T-cell (primary cell): ENCODE measurements around the gene CTRL. TPM values are rescaled to one million over a fixed set of nuclear protein-coding genes. Genes with fewer than 3 reads are reported as not detected.

Experiments used
- ATAC-seq, 4 experiments: fragments of 200-7000 bp in 3 of 4; fragments of 150-1000 bp in 1 of 4; cut with Tn5 transposase; replicated peaks in 1 of 4; 1 replicate in 3 of 4; 2 replicates in 1 of 4; pipeline ENCODE4 v1.10.0; 2021; ENCODE audit warnings: moderate library complexity in 3 of 4, mild to moderate bottlenecking in 2 of 4, moderate number of reproducible peaks in 1 of 4
- CTCF ChIA-PET, 2 donors: fragments of 300-600 bp; sonication (Branson Sonifier 250); formaldehyde crosslinking; loops; one replicate each; lab custom pipeline; 2022; ENCODE audit warnings: antibody characterized with exemption in 2 of 2; lab: Charles Lee
- POLR2A ChIA-PET, 2 donors: fragments of 300-600 bp; sonication (Branson Sonifier 250); formaldehyde crosslinking; loops; one replicate each; lab custom pipeline; 2022; ENCODE audit warnings: antibody characterized with exemption in 2 of 2; lab: Charles Lee
- DNase-seq, 35 experiments: peaks; one replicate each; pipeline versions ENCODE4 v3.0.0 to v3.0.0-alpha.2; 2013 to 2023
- H3K27ac ChIP-seq: one replicate; pipeline ENCODE4 v1.5.1; 2013; ENCODE audit warnings: low read length
- H3K27me3 ChIP-seq, 2 experiments: replicated peaks in 1 of 2; 1 replicate in 1 of 2; 2 replicates in 1 of 2; pipeline versions ENCODE4 v1.6.1 to v1.7.0; 2013; ENCODE audit warnings: low read length in 1 of 2, mixed read lengths in 1 of 2; ENCODE audit not compliant: control insufficient read depth in 2 of 2, insufficient read depth in 2 of 2; ENCODE audit errors: extremely low read depth in 1 of 2
- H3K36me3 ChIP-seq, 2 donors: 1 replicate in 1 of 2; 2 replicates in 1 of 2; pipeline versions ENCODE4 v1.6.1 to v1.7.0; 2013; ENCODE audit warnings: low read length in 1 of 2; ENCODE audit not compliant: control insufficient read depth in 2 of 2, insufficient read depth in 1 of 2; ENCODE audit errors: extremely low read depth in 1 of 2
- H3K4me1 ChIP-seq, 2 experiments: 1 replicate in 1 of 2; 2 replicates in 1 of 2; pipeline versions ENCODE4 v1.6.1 to v1.7.0; 2013; ENCODE audit warnings: low read length in 2 of 2, mixed read lengths in 1 of 2; ENCODE audit not compliant: insufficient read depth in 2 of 2, control insufficient read depth in 1 of 2; ENCODE audit errors: extremely low read depth in 1 of 2
- H3K4me3 ChIP-seq, 2 donors: 1 replicate in 1 of 2; 2 replicates in 1 of 2; pipeline versions ENCODE4 v1.5.1 to v1.7.0; 2013; ENCODE audit warnings: mild to moderate bottlenecking in 2 of 2, low read length in 1 of 2, moderate library complexity in 1 of 2; ENCODE audit not compliant: control insufficient read depth in 1 of 2; ENCODE audit errors: extremely low read depth in 1 of 2
- H3K9me3 ChIP-seq: 2 replicates; pipeline ENCODE4 v1.7.0; 2013
- H3K27ac Mint-ChIP-seq, 2 donors: one replicate each; pipeline ENCODE4 v1.8.0; 2020 to 2021; ENCODE audit warnings: mild to moderate bottlenecking in 2 of 2, mixed read lengths in 2 of 2
- H3K27me3 Mint-ChIP-seq, 2 donors: one replicate each; pipeline ENCODE4 v1.8.0; 2021 to 2022; ENCODE audit warnings: mixed read lengths in 2 of 2
- H3K36me3 Mint-ChIP-seq: one replicate; pipeline ENCODE4 v1.8.0; 2021; ENCODE audit warnings: mixed read lengths
- H3K4me1 Mint-ChIP-seq, 3 donors: one replicate each; pipeline ENCODE4 v1.8.0; 2020 to 2022; ENCODE audit warnings: mixed read lengths in 3 of 3, mild to moderate bottlenecking in 1 of 3
- H3K4me3 Mint-ChIP-seq, 3 donors: one replicate each; pipeline ENCODE4 v1.8.0; 2020 to 2022; ENCODE audit warnings: mild to moderate bottlenecking in 3 of 3, mixed read lengths in 3 of 3, moderate library complexity in 3 of 3
- H3K9me3 Mint-ChIP-seq, 3 donors: one replicate each; pipeline ENCODE4 v1.8.0; 2020 to 2022; ENCODE audit warnings: mixed read lengths in 3 of 3
- WGBS: methylation state at CpG from one replicate; pipeline ENCODE4 v1.1.5; 2013; ENCODE audit warnings: missing lambda C conversion rate; ENCODE audit not compliant: insufficient coverage; 5-methylcytosine and 5-hydroxymethylcytosine counted together
- total RNA-seq, 35 experiments: library from RNA in 6 of 35; stranded (reverse) in 6 of 35; fragments of 120-200 nt in 1 of 35; gene quantifications; one replicate each; pipeline versions ENCODE4 v1.2.1 to v1.2.4 and lab custom pipeline; 2013 to 2026

Gene CTRL
- total RNA-seq, 5 donors from 2014 or later (not counting 1 experiment from before 2014, with no cell fraction given), result 9.4 to 14.2 (median 13.2) TPM

DNA sequence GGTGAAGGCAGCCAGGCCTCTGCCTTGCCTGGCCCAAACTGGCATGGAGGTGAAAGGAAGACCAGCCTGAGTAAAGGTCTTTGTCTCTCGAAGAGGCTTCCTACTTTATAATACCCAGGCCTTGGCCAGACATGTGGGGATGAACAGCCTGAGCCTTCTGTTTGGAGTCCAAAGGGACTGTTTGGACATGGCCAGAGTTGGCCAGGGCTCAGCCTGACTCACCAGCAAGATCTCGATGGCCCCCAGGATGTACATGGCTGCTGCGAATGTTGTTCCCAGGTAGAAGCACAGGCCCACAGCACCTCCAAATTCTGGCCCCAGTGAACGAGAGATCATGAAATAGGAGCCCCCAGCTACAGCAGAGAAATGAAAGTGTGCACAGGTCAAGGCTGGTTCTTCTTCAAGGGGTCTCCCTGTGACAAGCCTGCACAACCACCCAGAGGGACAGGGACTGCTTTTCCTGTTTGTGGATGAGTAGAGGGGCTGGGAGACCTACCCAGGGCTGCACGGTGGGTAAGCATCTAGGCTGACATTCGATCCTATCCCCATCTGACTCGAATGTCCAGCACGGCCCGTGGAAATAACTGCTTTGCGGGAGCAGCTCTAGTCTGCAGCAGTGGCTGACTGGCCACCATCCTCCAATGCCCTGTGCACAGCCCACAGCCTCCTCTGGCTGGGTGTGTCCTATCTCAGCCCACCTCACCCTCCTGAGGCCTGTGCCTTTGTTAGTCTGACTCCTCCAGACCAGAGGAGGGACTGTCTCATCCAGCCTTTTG lies 22.9 kb upstream of the CTRL start:
- Mint-ChIP-seq H3K4me1 (no peaks in the 10 kb centered on the region), H3K36me3 (peaks cover 16% of the 10 kb centered on the region), H3K27me3 (no peaks in the 10 kb centered on the region), H3K27ac (no peak overlapping the region), H3K9me3 (no peaks in the 10 kb centered on the region), H3K4me3 (no peak overlapping the region)
- Histone ChIP-seq H3K4me3 (no peak overlapping the region), H3K4me1 (no peaks in the 10 kb centered on the region), H3K36me3 (peaks cover 21 to 32% of the 10 kb centered on the region in 2 donors), H3K27ac (no peak overlapping the region), H3K9me3 (no peaks in the 10 kb centered on the region), H3K27me3 (no peaks in the 10 kb centered on the region)
- ChIA-PET POLR2A (interaction anchor here in 1 of 2 donors (0.7 kb wide), 1 partner anchor 167 kb away, joined by 3 read pairs; no protein-coding TSS in a partner anchor), CTCF (interaction anchor here in 1 of 2 donors (0.6 kb wide), 1 partner anchor 833 kb away, joined by 5 read pairs; no protein-coding TSS in a partner anchor)
- no peak for ATAC-seq
- 100% methylated on average over 8 of the region's 10 CpGs for WGBS
- no peak for DNase-seq

DNA sequence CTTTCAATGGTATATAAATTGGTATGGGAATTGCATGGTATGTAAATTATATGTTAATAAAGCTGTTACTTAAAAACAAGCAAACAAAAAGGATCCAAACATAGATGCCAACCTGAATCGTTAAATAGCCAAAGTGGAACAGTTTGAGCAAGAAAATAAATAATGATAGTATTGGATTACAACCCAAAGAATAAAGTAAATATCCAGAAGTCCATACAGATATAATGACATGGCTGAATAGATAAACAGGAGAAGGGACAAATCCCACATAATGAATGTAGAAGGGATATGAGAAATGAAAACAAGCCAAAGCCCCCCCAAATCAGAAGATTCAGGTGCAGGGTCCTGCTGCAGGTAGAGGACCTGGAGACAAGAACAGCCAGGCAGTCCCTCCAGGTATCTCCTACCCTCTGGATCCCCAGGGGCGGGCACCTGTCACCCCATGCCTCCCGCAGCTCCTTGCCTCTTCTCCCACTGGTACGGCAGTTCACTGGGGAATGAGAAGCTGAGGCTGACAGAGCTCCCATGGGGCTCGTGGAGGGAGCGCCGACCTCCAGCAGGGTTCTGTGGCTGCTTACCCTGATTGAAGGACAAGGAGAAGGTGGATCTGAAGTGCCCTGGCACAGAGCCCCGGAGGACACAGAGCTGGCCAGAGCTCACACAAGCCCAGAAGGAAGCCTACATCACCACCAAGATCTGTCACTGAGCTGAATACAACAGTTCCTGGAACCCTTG lies 22.1 kb upstream of the CTRL start:
- Mint-ChIP-seq H3K27me3 (no peaks in the 10 kb centered on the region), H3K4me3 (no peak overlapping the region), H3K36me3 (peaks cover 16% of the 10 kb centered on the region), H3K9me3 (no peaks in the 10 kb centered on the region), H3K4me1 (no peaks in the 10 kb centered on the region), H3K27ac (no peak overlapping the region)
- Histone ChIP-seq H3K36me3 (peaks cover 18 to 25% of the 10 kb centered on the region in 2 donors), H3K9me3 (no peaks in the 10 kb centered on the region), H3K27ac (no peak overlapping the region), H3K4me3 (no peak overlapping the region), H3K4me1 (no peaks in the 10 kb centered on the region), H3K27me3 (no peaks in the 10 kb centered on the region)
- CTCF ChIA-PET, result interaction anchor here in 1 of 2 donors (0.5 kb wide), 1 partner anchor 29 kb away, joined by 3 read pairs; no protein-coding TSS in a partner anchor
- DNase-seq, result no peak
- no peak for ATAC-seq
- no CpG with 5 or more reads among the region's 8 CpGs for WGBS
- POLR2A ChIA-PET, result interaction anchor here in 1 of 2 donors (0.7 kb wide), 1 partner anchor 166 kb away, joined by 3 read pairs; no protein-coding TSS in a partner anchor

DNA sequence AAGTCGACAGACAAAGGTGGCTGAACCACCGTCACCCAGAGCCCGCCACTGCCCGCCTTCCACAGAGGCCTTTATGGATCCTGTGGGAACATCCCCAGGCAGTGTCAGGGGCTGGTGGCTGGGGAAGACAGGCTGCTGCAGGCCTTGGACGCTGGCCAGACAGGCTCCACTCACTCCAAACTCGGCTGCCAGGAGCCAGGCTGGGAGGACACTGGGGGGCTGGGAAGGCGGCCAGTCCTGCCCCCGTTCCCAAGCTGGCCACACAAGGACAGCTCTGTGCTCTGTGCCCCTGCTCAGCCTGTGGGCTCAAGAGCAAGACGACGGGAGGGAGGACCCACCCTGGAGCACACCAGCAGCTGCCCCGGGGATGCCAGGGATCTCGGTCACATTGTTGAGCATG lies 19.8 kb upstream of the CTRL start:
- H3K9me3 Mint-ChIP-seq, result no peaks in the 10 kb centered on the region
- ChIA-PET CTCF (no interaction called here), POLR2A (no interaction called here)
- H3K4me1 Mint-ChIP-seq, result peaks cover 0 to 5% (median 0%) of the 10 kb centered on the region in 3 donors
- H3K36me3 ChIP-seq, result peaks cover 18 to 32% of the 10 kb centered on the region in 2 donors
- H3K36me3 Mint-ChIP-seq, result peaks cover 16% of the 10 kb centered on the region
- H3K27me3 Mint-ChIP-seq, result no peaks in the 10 kb centered on the region
- whole genome bisulfite sequencing, result 97% methylated on average over 12 of the region's 12 CpGs
- H3K27ac ChIP-seq, result no peak overlapping the region
- DNase-seq (no peak), ATAC-seq (no peak)
- no peaks in the 10 kb centered on the region for H3K27me3 ChIP-seq
- H3K4me3 Mint-ChIP-seq, result no peak overlapping the region
- H3K9me3 ChIP-seq, result no peaks in the 10 kb centered on the region
- no peak overlapping the region for H3K4me3 ChIP-seq
- H3K4me1 ChIP-seq, result peaks cover 0 to 2% of the 10 kb centered on the region in 2 experiments
- no peak overlapping the region for H3K27ac Mint-ChIP-seq

DNA sequence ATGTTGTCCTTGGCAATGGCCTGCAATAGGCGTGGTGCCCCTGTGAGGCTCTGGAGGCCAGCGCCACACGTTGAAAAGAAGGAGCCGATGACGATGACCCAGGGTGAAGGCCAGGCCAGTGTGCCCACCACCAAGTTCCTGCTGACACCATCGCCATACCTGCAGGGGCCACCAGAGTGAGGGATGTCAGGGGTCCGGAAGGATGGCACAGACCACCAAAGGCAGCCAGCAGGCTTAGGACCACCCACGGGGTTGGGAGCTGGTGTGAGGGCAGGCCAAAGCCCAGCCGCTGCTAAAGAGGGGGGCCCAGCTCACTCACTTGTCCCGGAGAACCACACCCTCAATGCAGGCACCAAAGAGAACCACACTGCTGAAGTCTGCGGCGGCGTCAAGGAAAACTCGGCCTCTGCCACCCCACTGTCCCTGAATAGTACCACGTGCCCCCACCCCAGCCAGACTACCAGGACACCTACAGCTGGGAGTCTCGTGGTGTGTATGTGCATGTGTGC lies 18.7 kb upstream of the CTRL start:
- H3K9me3 ChIP-seq, result no peaks in the 10 kb centered on the region
- H3K27ac ChIP-seq, result no peak overlapping the region
- Mint-ChIP-seq H3K9me3 (no peaks in the 10 kb centered on the region), H3K27me3 (no peaks in the 10 kb centered on the region), H3K36me3 (peaks cover 21% of the 10 kb centered on the region), H3K4me3 (no peak overlapping the region), H3K4me1 (peaks cover 0 to 5% (median 0%) of the 10 kb centered on the region in 3 donors), H3K27ac (no peak overlapping the region)
- H3K4me1 ChIP-seq, result peaks cover 0 to 2% of the 10 kb centered on the region in 2 experiments
- DNase-seq, result no peak
- H3K27me3 ChIP-seq, result no peaks in the 10 kb centered on the region
- ChIA-PET CTCF (no interaction called here), POLR2A (interaction anchor here in 1 of 2 donors (0.6 kb wide), 1 partner anchor 358 kb away, joined by 3 read pairs; no protein-coding TSS in a partner anchor)
- H3K36me3 ChIP-seq, result peaks cover 24 to 43% of the 10 kb centered on the region in 2 donors
- no peak for ATAC-seq
- WGBS, result 91% methylated on average over 9 of the region's 16 CpGs
- H3K4me3 ChIP-seq, result no peak overlapping the region

DNA sequence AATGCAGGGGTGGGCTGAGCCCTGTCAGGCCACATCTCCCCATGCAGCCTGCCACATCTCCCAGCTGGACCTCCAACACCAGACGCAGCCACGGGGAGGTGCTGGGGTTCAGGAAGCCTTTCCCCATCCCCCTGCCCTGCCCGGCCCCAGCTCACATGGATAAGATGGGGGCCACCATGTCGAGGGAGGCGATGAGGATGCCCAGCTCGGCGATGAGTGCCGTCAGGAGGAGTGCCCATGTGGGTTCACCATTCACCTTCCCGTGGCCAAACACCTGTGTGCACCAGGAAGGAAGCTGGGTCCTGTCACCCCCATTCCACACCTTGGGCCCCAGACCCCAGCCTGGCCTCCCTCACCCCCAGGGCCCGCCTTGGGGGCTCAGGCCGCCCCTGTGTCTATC lies 18.0 kb upstream of the CTRL start:
- ChIA-PET POLR2A (interaction anchor here in 1 of 2 donors (0.6 kb wide), 1 partner anchor 358 kb away, joined by 3 read pairs; no protein-coding TSS in a partner anchor), CTCF (interaction anchor here in 1 of 2 donors (0.7 kb wide), 1 partner anchor 28 kb away, joined by 3 read pairs; no protein-coding TSS in a partner anchor)
- Histone ChIP-seq H3K27ac (no peak overlapping the region), H3K27me3 (no peaks in the 10 kb centered on the region), H3K9me3 (no peaks in the 10 kb centered on the region), H3K36me3 (peaks cover 19 to 48% of the 10 kb centered on the region in 2 donors), H3K4me1 (peaks cover 0 to 2% of the 10 kb centered on the region in 2 experiments), H3K4me3 (no peak overlapping the region)
- H3K27me3 Mint-ChIP-seq, result no peaks in the 10 kb centered on the region
- no peak overlapping the region for H3K4me3 Mint-ChIP-seq
- H3K9me3 Mint-ChIP-seq, result no peaks in the 10 kb centered on the region
- H3K4me1 Mint-ChIP-seq, result peaks cover 0 to 5% (median 0%) of the 10 kb centered on the region in 3 donors
- H3K36me3 Mint-ChIP-seq, result peaks cover 24% of the 10 kb centered on the region
- ATAC-seq (no peak), DNase-seq (no peak)
- 94% methylated on average over 9 of the region's 11 CpGs for WGBS
- no peak overlapping the region for H3K27ac Mint-ChIP-seq

DNA sequence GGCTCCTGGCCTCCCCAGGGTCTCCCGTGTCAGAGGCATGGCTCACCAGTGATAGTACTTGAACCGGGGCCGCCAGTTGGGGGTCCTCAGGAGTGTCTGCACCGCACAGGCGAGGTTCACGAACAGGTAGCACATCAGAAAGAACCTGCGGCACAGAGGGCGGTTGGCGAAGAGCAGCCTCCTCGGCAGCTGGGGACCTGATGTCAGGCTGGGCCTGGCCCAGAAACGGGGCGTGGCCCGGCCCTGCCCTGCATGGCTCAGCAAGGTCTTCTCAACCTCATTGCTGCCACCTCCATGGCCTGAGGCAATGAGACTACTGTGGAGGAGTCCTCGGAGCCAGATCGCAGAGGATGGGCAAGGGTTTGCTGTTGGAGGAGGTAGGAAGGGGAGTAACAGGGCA lies 16.4 kb upstream of the CTRL start:
- no peak overlapping the region for H3K27ac ChIP-seq
- H3K4me1 Mint-ChIP-seq, result peaks cover 0 to 5% (median 0%) of the 10 kb centered on the region in 3 donors
- CTCF ChIA-PET, result no interaction called here
- no peaks in the 10 kb centered on the region for H3K27me3 Mint-ChIP-seq
- POLR2A ChIA-PET, result no interaction called here
- H3K4me3 Mint-ChIP-seq, result no peak overlapping the region
- H3K36me3 ChIP-seq, result peaks cover 16 to 48% of the 10 kb centered on the region in 2 donors
- no peaks in the 10 kb centered on the region for H3K9me3 Mint-ChIP-seq
- H3K36me3 Mint-ChIP-seq, result peaks cover 17% of the 10 kb centered on the region
- no peak overlapping the region for H3K4me3 ChIP-seq
- H3K4me1 ChIP-seq, result peaks cover 0 to 2% of the 10 kb centered on the region in 2 experiments
- H3K27ac Mint-ChIP-seq, result no peak overlapping the region
- no peaks in the 10 kb centered on the region for H3K27me3 ChIP-seq
- WGBS, result 97% methylated on average over 13 of the region's 15 CpGs
- DNase-seq, result no peak
- H3K9me3 ChIP-seq, result no peaks in the 10 kb centered on the region
- no peak for ATAC-seq
